H1 (cell line): ENCODE data around the gene STBD1. TPM values are rescaled to one million over a fixed set of nuclear protein-coding genes. Genes with fewer than 3 reads are reported as not detected.

Experiments used
- CTCF ChIA-PET: fragments of 300-600 bp; sonication (Branson Sonifier 250); formaldehyde crosslinking; loops from one replicate; lab custom pipeline; 2021; ENCODE audit not compliant: partially characterized antibody; lab: Charles Lee
- POLR2A ChIA-PET: fragments of 300-600 bp; sonication (Branson Sonifier 250); formaldehyde crosslinking; loops from one replicate; lab custom pipeline; 2021; ENCODE audit warnings: inconsistent platforms; ENCODE audit not compliant: partially characterized antibody; lab: Charles Lee
- DNase-seq, 2 experiments: peaks; one replicate each; pipeline versions ENCODE4 v3.0.0 to v3.0.0-alpha.2; 2010 to 2022; ENCODE audit warnings: low spot score in 2 of 2, low read depth in 1 of 2, mixed read lengths in 1 of 2
- FAIRE-seq: peaks from 2 replicates; lab custom pipeline; 2011; peaks lifted over from hg19 to GRCh38; lab: Jason Lieb, UNC
- H2AFZ ChIP-seq: 2 replicates; pipeline ENCODE4 v1.8.1; 2012; ENCODE audit warnings: low read length, inconsistent platforms
- H2AK5ac ChIP-seq: 2 replicates; pipeline ENCODE4 v1.6.1; 2013; ENCODE audit warnings: low read depth, low read length
- H2BK120ac ChIP-seq: replicated peaks from 2 replicates; pipeline ENCODE3; 2013; ENCODE audit warnings: low read depth, low read length, inconsistent platforms
- H2BK12ac ChIP-seq: 2 replicates; pipeline ENCODE4 v1.6.1; 2013; ENCODE audit warnings: low read depth, low read length
- H2BK15ac ChIP-seq: 2 replicates; pipeline ENCODE4 v1.6.1; 2013; ENCODE audit warnings: low read length
- H2BK20ac ChIP-seq: 2 replicates; pipeline ENCODE4 v1.6.1; 2013; ENCODE audit warnings: low read length
- H2BK5ac ChIP-seq: 2 replicates; pipeline ENCODE4 v1.6.1; 2013; ENCODE audit warnings: low read depth, low read length
- H3K14ac ChIP-seq: 2 replicates; pipeline ENCODE4 v1.6.1; 2013; ENCODE audit warnings: inconsistent platforms; ENCODE audit not compliant: insufficient read length
- H3K18ac ChIP-seq: 2 replicates; pipeline ENCODE4 v1.6.1; 2013; ENCODE audit warnings: low read length; ENCODE audit errors: extremely low read depth
- H3K23ac ChIP-seq: 2 replicates; pipeline ENCODE4 v1.6.1; 2013; ENCODE audit warnings: inconsistent platforms; ENCODE audit not compliant: insufficient read length
- H3K23me2 ChIP-seq: 2 replicates; pipeline ENCODE4 v1.6.1; 2013; ENCODE audit warnings: low read depth, low read length
- H3K27ac ChIP-seq: 2 replicates; pipeline ENCODE4 v1.6.1; 2011; ENCODE audit warnings: low read depth, low read length, inconsistent platforms
- H3K27me3 ChIP-seq, 4 experiments: replicated peaks in 1 of 4; 1 replicate in 1 of 4; 2 replicates in 3 of 4; pipeline versions ENCODE4 v1.6.1 to v1.8.1; 2011 to 2013; ENCODE audit warnings: low read length in 3 of 4, mild to moderate bottlenecking in 3 of 4, inconsistent platforms in 2 of 4, mixed read lengths in 2 of 4, moderate library complexity in 1 of 4; ENCODE audit not compliant: control insufficient read depth in 3 of 4, insufficient read depth in 3 of 4; ENCODE audit errors: extremely low read depth in 1 of 4
- H3K36me3 ChIP-seq, 4 experiments: 2 replicates each; pipeline versions ENCODE4 v1.6.1 to v1.8.1; 2011 to 2013; ENCODE audit warnings: mild to moderate bottlenecking in 4 of 4, low read length in 3 of 4, moderate library complexity in 2 of 4, control low read depth in 1 of 4, inconsistent platforms in 1 of 4; ENCODE audit not compliant: insufficient read depth in 4 of 4, control insufficient read depth in 2 of 4
- H3K4ac ChIP-seq: replicated peaks from 2 replicates; pipeline ENCODE3; 2013; ENCODE audit warnings: low read length, low read depth, mixed read lengths, inconsistent platforms; ENCODE audit not compliant: insufficient read length
- H3K4me1 ChIP-seq, 4 experiments: replicated peaks in 1 of 4; 1 replicate in 1 of 4; 2 replicates in 3 of 4; pipeline versions ENCODE4 v1.6.1 to v1.8.1; 2011 to 2013; ENCODE audit warnings: low read length in 3 of 4, inconsistent platforms in 2 of 4, mixed read lengths in 1 of 4; ENCODE audit not compliant: insufficient read depth in 4 of 4, control insufficient read depth in 3 of 4
- H3K4me2 ChIP-seq, 2 experiments: 2 replicates each; pipeline versions ENCODE4 v1.6.1 to v1.8.1; 2011 to 2013; ENCODE audit warnings: low read depth in 2 of 2, low read length in 2 of 2, control low read depth in 1 of 2, inconsistent platforms in 1 of 2, mild to moderate bottlenecking in 1 of 2; ENCODE audit not compliant: insufficient read depth in 1 of 2
- H3K4me3 ChIP-seq, 4 experiments: fragments of 200-600, 300-600 bp in 1 of 4; sonication (generic), shearing (Covaris generic), sonication (Bioruptor Twin) in 1 of 4; 2 replicates each; pipeline versions ENCODE4 v1.5.1 to v1.8.1; 2011 to 2016; ENCODE audit warnings: low read length in 4 of 4, low read depth in 3 of 4, control low read depth in 2 of 4, inconsistent platforms in 2 of 4, mild to moderate bottlenecking in 2 of 4, mixed read lengths in 1 of 4, moderate library complexity in 1 of 4; ENCODE audit not compliant: insufficient read depth in 2 of 4; ENCODE audit errors: extremely low read depth in 1 of 4
- H3K56ac ChIP-seq: replicated peaks from 2 replicates; pipeline ENCODE3; 2013; ENCODE audit warnings: low read depth, mild to moderate bottlenecking, mixed read lengths, low read length, inconsistent platforms; ENCODE audit not compliant: insufficient read length
- H3K79me1 ChIP-seq: 2 replicates; pipeline ENCODE4 v1.6.1; 2013; ENCODE audit warnings: low read depth, low read length, control low read depth
- H3K79me2 ChIP-seq, 2 experiments: 2 replicates each; pipeline versions ENCODE4 v1.6.1 to v1.8.1; 2012 to 2013; ENCODE audit warnings: low read length in 2 of 2, mild to moderate bottlenecking in 2 of 2, inconsistent platforms in 1 of 2; ENCODE audit not compliant: insufficient read depth in 2 of 2, control insufficient read depth in 1 of 2
- H3K9ac ChIP-seq, 4 experiments: replicated peaks in 1 of 4; 1 replicate in 1 of 4; 2 replicates in 3 of 4; pipeline versions ENCODE4 v1.6.1 to v1.8.1; 2011 to 2013; ENCODE audit warnings: low read depth in 3 of 4, low read length in 3 of 4, control low read depth in 2 of 4, mild to moderate bottlenecking in 2 of 4, moderate library complexity in 2 of 4, inconsistent platforms in 1 of 4; ENCODE audit errors: extremely low read depth in 1 of 4
- H3K9me3 ChIP-seq, 2 experiments: 2 replicates each; pipeline versions ENCODE4 v1.6.1 to v1.8.1; 2012 to 2013; ENCODE audit warnings: mild to moderate bottlenecking in 2 of 2, moderate library complexity in 2 of 2, control low read depth in 1 of 2, inconsistent platforms in 1 of 2, low read depth in 1 of 2, low read length in 1 of 2, mixed read lengths in 1 of 2; ENCODE audit not compliant: insufficient read depth in 2 of 2
- H4K20me1 ChIP-seq, 2 experiments: replicated peaks in 1 of 2; 2 replicates each; pipeline versions ENCODE3 to v1.8.1; 2011 to 2013; ENCODE audit warnings: inconsistent platforms in 2 of 2, low read length in 2 of 2, mild to moderate bottlenecking in 1 of 2; ENCODE audit not compliant: insufficient read depth in 2 of 2, control insufficient read depth in 1 of 2
- H4K5ac ChIP-seq: 2 replicates; pipeline ENCODE4 v1.6.1; 2013; ENCODE audit warnings: low read length, low read depth, mixed read lengths, inconsistent platforms; ENCODE audit not compliant: insufficient read length
- H4K8ac ChIP-seq: 2 replicates; pipeline ENCODE4 v1.8.0; 2013; ENCODE audit warnings: mild to moderate bottlenecking, moderate library complexity, low read length, inconsistent platforms; ENCODE audit not compliant: insufficient read depth; ENCODE audit errors: extremely low read depth
- H4K91ac ChIP-seq: replicated peaks from 2 replicates; pipeline ENCODE3; 2013; ENCODE audit warnings: low read length, mixed read lengths, inconsistent platforms; ENCODE audit not compliant: insufficient read length
- ATF2 ChIP-seq: IDR thresholded peaks from 2 replicates; pipeline ENCODE4 v1.6.1; 2012; ENCODE audit warnings: low read length, inconsistent platforms
- BCL11A ChIP-seq, 2 experiments: IDR thresholded peaks; one replicate each; pipeline ENCODE4 v1.6.1; 2011; ENCODE audit warnings: low read depth in 2 of 2, low read length in 2 of 2, mild to moderate bottlenecking in 2 of 2
- CHD2 ChIP-seq: IDR thresholded peaks from 2 replicates; pipeline ENCODE4 v1.6.1; 2012; ENCODE audit warnings: low read length, improper control_type of control experiment
- CREB1 ChIP-seq: IDR thresholded peaks from 2 replicates; pipeline ENCODE4 v1.6.1; 2012; ENCODE audit warnings: inconsistent platforms
- EP300 ChIP-seq, 2 experiments: IDR thresholded peaks; 1 replicate in 1 of 2; 2 replicates in 1 of 2; pipeline ENCODE4 v1.6.1; 2011 to 2012; ENCODE audit warnings: low read depth in 2 of 2, low read length in 2 of 2, mild to moderate bottlenecking in 2 of 2, borderline replicate concordance in 1 of 2, inconsistent platforms in 1 of 2, moderate library complexity in 1 of 2
- GABPA ChIP-seq: IDR thresholded peaks from 2 replicates; pipeline ENCODE4 v1.6.1; 2011; ENCODE audit warnings: mild to moderate bottlenecking, low read length, moderate library complexity, borderline replicate concordance; ENCODE audit not compliant: insufficient read depth
- KDM5A ChIP-seq: fragments of 200-600 bp; IDR thresholded peaks from 2 replicates; pipeline ENCODE4 v1.7.1; 2012; ENCODE audit warnings: mild to moderate bottlenecking, low read length, inconsistent platforms, mixed read lengths
- PHF8 ChIP-seq: fragments of 200-600 bp; sonication (generic); conservative IDR thresholded peaks from 2 replicates; pipeline ENCODE4 v1.7.1; 2012; ENCODE audit warnings: low read depth, mild to moderate bottlenecking, inconsistent platforms, low read length, moderate library complexity
- SP4 ChIP-seq: IDR thresholded peaks from 2 replicates; pipeline ENCODE4 v1.6.1; 2012; ENCODE audit warnings: low read length, inconsistent platforms
- USF2 ChIP-seq: IDR thresholded peaks from 2 replicates; pipeline ENCODE4 v1.6.1; 2011; ENCODE audit warnings: low read length, improper control_type of control experiment
- YY1 ChIP-seq: IDR thresholded peaks from 2 replicates; pipeline ENCODE4 v1.6.1; 2011; ENCODE audit warnings: low read depth, mild to moderate bottlenecking, low read length
- WGBS, 2 experiments: shearing (Covaris generic) in 1 of 2; methylation state at CpG; one replicate each; pipeline versions ENCODE4 v1.1.6 to v1.1.7; 2013 to 2015; ENCODE audit warnings: low lambda C conversion rate in 2 of 2, mixed read lengths in 2 of 2, inconsistent platforms in 1 of 2, low coverage in 1 of 2, missing lambda C conversion rate in 1 of 2; ENCODE audit not compliant: insufficient replicate concordance in 2 of 2, insufficient coverage in 1 of 2, insufficient read length in 1 of 2; ENCODE audit errors: extremely low coverage in 1 of 2, missing lambda C conversion rate in 1 of 2; 5-methylcytosine and 5-hydroxymethylcytosine counted together
- polyA plus RNA-seq, 7 experiments: library from polyadenylated mRNA; depleted of rRNA in 3 of 7; stranded (reverse) in 5 of 7; unstranded in 2 of 7; fragments of >200 nt in 5 of 7; fragments of 200-250 nt in 2 of 7; gene quantifications; 1 replicate in 5 of 7; 2 replicates in 1 of 7; 4 replicates in 1 of 7; pipeline versions ENCODE4 v1.2.1 to v1.2.3, GENCODE V29; 2011 to 2013; ENCODE audit warnings: missing spikeins in 2 of 7, mixed read lengths in 2 of 7
- total RNA-seq: library from RNA; stranded (reverse); fragmentation: NEBNext Ultra II Directional; extraction: Animal tissue kit (Norgen Biotek cat#: 25700); gene quantifications from 2 replicates; pipeline ENCODE4 v1.2.1, GENCODE V29; 2021

Gene STBD1
- total and polyA plus RNA-seq, 2 of the 8 experiments (the other 6 are each of a cell fraction or from before 2014, with no cell fraction given), result 0.45 to 1.7 TPM

GRCh38 chr4:76308548-76308947 lies 2.0 kb downstream of the STBD1 start:
- Histone ChIP-seq H4K20me1 (peaks cover 0 to 1% of the 10 kb centered on the region in 2 experiments), H3K36me3 (peaks cover 0 to 4% (median 0%) of the 10 kb centered on the region in 4 experiments; a peak in 2 of 8 replicates), H3K23me2 (peaks cover 8% of the 10 kb centered on the region; the same call in 1 of the 2 replicates), H3K14ac (no peak overlapping the region), H3K9ac (no peak overlapping the region), H3K56ac (no peak overlapping the region), H3K4me2 (no peak overlapping the region; a peak in 1 of 4 replicates), H4K8ac (no peak overlapping the region), H2AK5ac (no peak overlapping the region), H4K5ac (no peak overlapping the region), H3K79me1 (no peaks in the 10 kb centered on the region), H2AFZ (no peak overlapping the region), H3K4ac (no peak overlapping the region), H3K79me2 (no peaks in the 10 kb centered on the region), H2BK20ac (no peak overlapping the region), H3K18ac (no peak overlapping the region), H3K27me3 (peaks cover 2 to 17% (median 11%) of the 10 kb centered on the region in 4 experiments), H2BK15ac (no peak overlapping the region), H3K23ac (no peak overlapping the region), H3K9me3 (no peaks in the 10 kb centered on the region), H2BK12ac (no peak overlapping the region), H3K4me3 (no peak overlapping the region), H4K91ac (no peak overlapping the region), H2BK120ac (no peak overlapping the region), H3K4me1 (no peaks in the 10 kb centered on the region; a peak in 1 of 7 replicates), H3K27ac (no peak overlapping the region), H2BK5ac (no peak overlapping the region)
- 85% methylated on average over 6 of the region's 6 CpGs; no CpG with 5 or more reads in 1 of the 2 experiments for WGBS, 2 experiments
- FAIRE-seq (no peak), DNase-seq (no peak)
- POLR2A ChIA-PET, result no interaction called here
- CTCF ChIA-PET, result interaction anchor here (1.0 to 4.4 kb wide), 5 partner anchors 14 to 128 kb away, joined by 3 to 35 read pairs (median 21); no protein-coding TSS in a partner anchor
- TF ChIP-seq CREB1 (no peak), EP300 (IDR thresholded peaks at IDR 0.05; ENCODE audit: borderline replicate concordance in 1 of 2, low read depth in 2 of 2, low read length in 2 of 2) (no peak), ATF2 (no peak), SP4 (no peak), PHF8 (no peak), YY1 (no peak), GABPA (no peak), USF2 (no peak), BCL11A (IDR thresholded peaks at IDR 0.05; ENCODE audit: low read depth in 2 of 2, low read length in 2 of 2) (no peak), CHD2 (no peak), KDM5A (no peak)
